Thoracic aorta (tissue), 2 donors: ENCODE results near the gene GAA. TPM values are rescaled to one million over a fixed set of nuclear protein-coding genes. Genes with fewer than 3 reads are reported as not detected.
A peak's percentile ranks its signal among the peaks of the same experiment; 100 is the strongest.

Experiments used
- ATAC-seq: fragments of 150-250 bp; one replicate; pipeline ENCODE4 v1.8.0; 2017; ENCODE audit warnings: low read depth; ENCODE audit not compliant: insufficient number of reproducible peaks, low FRiP score
- DNase-seq: peaks from one replicate; pipeline ENCODE4 v3.0.0-alpha.2; 2020; ENCODE audit warnings: low spot score
- H3K27ac ChIP-seq, 2 donors: fragments of 200-600 bp; sonication (generic); 1 replicate in 1 of 2; 2 replicates in 1 of 2; pipeline ENCODE4 v1.5.1; 2016; ENCODE audit warnings: mild to moderate bottlenecking in 2 of 2, moderate library complexity in 2 of 2
- H3K27me3 ChIP-seq: fragments of 200-600 bp; sonication (generic); replicated peaks from 2 replicates; pipeline ENCODE4 v1.6.0; 2016; ENCODE audit warnings: mild to moderate bottlenecking; ENCODE audit not compliant: insufficient read depth
- H3K36me3 ChIP-seq: fragments of 200-600 bp; sonication (generic); one replicate; pipeline ENCODE4 v1.5.1; 2016
- H3K4me1 ChIP-seq, 2 donors: fragments of 200-600 bp; sonication (generic); 1 replicate in 1 of 2; 2 replicates in 1 of 2; pipeline versions ENCODE4 v1.5.1 to v1.6.0; 2016; ENCODE audit warnings: low read depth in 2 of 2, mild to moderate bottlenecking in 1 of 2; ENCODE audit not compliant: control insufficient read depth in 1 of 2
- H3K4me3 ChIP-seq: fragments of 200-600 bp; sonication (generic); 2 replicates; pipeline ENCODE4 v1.5.1; 2016; ENCODE audit warnings: mild to moderate bottlenecking
- H3K9me3 ChIP-seq: fragments of 200-600 bp; sonication (generic); 2 replicates; pipeline ENCODE4 v1.5.1; 2016
- CTCF ChIP-seq: fragments of 200-600 bp; sonication (generic); IDR thresholded peaks from one replicate; pipeline ENCODE4 v1.5.1; 2019; ENCODE audit warnings: antibody characterized with exemption
- total RNA-seq, 2 donors: library from RNA; depleted of rRNA; stranded (reverse); fragments of >200 nt; gene quantifications; one replicate each; pipeline versions ENCODE4 v1.1.0 to v1.2.3, GENCODE V29; 2016

The GAA gene
- total RNA-seq, 2 donors from 2014 or later = 101 to 126 TPM

DNA sequence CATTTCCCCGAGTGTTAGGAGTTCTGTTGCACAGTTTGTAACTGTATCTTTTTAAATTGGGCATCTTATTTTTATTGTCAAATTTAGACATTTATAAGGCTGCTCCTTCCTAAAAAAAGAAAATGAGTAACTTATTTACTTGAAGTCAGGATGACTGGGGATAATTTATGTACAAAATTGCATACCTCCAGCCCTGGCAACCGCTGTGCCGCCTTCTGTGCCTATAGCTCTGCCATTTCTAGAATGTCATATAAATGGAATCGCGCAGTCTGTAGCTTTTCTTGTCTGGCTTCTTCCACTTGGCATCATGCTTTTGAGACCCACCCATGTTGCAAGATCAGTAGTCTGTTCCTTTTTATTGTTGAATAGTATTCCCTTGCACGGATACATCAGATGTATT, 29.0 kb upstream of the GAA start:
- ATAC-seq = no peak
- Histone ChIP-seq H3K36me3 (no peaks in the 10 kb centered on the region), H3K27me3 (no peaks in the 10 kb centered on the region), H3K4me1 (peaks cover 3 to 30% of the 10 kb centered on the region in 2 donors), H3K4me3 (no peak overlapping the region), H3K27ac (no peak overlapping the region), H3K9me3 (no peaks in the 10 kb centered on the region)
- DNase-seq = no peak
- no peak for TF ChIP-seq CTCF

DNA sequence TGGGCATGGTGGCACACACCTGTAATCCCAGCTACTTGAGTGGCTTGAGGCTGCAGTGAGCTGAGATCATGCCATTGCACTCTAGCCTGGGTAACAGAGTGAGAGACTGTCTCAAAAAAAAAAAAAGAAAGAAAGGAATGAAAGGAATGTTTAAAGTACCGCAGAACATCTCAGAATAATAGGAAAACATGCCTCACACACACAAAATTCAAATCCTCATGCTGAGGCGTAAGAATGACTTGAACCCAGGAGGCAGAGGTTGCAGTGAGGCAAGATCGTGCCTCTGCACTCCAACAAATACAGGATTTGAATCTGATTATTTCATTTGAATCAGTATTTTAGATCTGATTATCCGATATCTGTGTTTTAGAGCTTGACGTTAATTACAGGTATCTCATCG, 21.3 kb upstream of the GAA start:
- Histone ChIP-seq H3K27me3 (no peaks in the 10 kb centered on the region), H3K9me3 (no peaks in the 10 kb centered on the region), H3K4me1 (peaks cover 3 to 7% of the 10 kb centered on the region in 2 donors), H3K36me3 (no peaks in the 10 kb centered on the region), H3K27ac (no peak overlapping the region), H3K4me3 (no peak overlapping the region)
- ATAC-seq (no peak), DNase-seq (no peak)
- no peak for TF ChIP-seq CTCF

DNA sequence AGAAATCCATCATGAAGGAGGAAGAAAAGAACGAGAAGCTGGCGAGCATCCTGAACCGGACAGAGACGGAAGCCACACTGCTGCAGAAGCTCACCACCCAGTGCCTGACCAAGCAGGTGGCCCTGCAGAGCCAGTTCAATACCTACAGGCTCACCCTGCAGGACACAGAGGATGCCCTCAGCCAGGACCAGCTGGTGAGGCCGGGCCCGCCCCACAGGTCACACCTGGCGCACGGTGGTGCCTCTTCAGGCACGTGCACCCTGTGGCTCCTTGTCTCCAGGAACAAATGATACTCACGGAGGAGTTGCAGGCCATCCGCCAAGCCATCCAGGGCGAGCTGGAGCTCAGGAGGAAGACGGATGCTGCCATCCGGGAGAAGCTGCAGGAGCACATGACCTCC, 19.8 kb upstream of the GAA start:
- no peak overlapping the region for H3K27ac ChIP-seq
- DNase-seq (no peak), ATAC-seq (no peak)
- H3K27me3 ChIP-seq = no peaks in the 10 kb centered on the region
- no peaks in the 10 kb centered on the region for H3K9me3 ChIP-seq
- H3K36me3 ChIP-seq = no peaks in the 10 kb centered on the region
- H3K4me3 ChIP-seq = no peak overlapping the region
- no peak for TF ChIP-seq CTCF
- peaks cover 3 to 7% of the 10 kb centered on the region in 2 donors for H3K4me1 ChIP-seq

DNA sequence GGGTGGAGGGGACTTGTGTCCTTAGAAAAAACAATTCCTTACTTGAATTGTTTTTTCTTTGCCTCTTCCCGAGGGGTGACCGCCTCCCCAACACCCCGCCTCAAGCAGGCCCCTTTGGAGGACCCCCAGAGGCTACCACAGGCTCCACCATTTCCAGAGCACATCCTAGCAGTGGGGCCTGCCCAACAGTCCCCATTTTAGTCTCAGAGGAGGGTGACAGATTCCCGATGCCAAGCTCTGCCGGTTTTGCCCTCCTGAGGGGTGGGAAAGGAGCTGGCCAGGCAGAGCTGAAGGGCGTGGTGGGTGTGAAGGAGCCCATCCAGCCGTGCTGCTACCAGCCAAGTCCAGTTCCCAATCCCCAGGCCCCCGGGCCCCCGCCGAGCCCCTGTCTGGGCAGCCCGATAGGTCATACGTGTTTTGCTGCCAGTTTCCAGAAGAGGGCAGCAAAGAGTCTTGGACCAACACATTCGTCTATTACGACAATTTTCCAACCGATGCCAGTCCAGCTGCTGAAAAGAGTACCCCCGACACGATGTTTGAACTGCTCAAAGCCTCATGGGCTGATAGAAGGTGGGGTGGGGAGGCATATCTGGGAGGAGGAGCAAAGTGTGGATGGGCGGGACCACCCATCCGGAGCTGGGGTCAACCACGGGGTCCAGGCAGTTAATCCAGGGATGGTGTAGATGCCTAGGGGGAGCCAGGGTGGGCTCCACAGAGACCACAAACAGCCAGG, 18.8 kb upstream of the GAA start:
- DNase-seq (no peak), ATAC-seq (no peak)
- Histone ChIP-seq H3K9me3 (no peaks in the 10 kb centered on the region), H3K27me3 (no peaks in the 10 kb centered on the region), H3K27ac (no peak overlapping the region), H3K4me1 (peaks cover 3 to 7% of the 10 kb centered on the region in 2 donors), H3K4me3 (peak overlapping the region; percentile 31), H3K36me3 (no peaks in the 10 kb centered on the region)
- TF ChIP-seq CTCF = peak; percentile 79

DNA sequence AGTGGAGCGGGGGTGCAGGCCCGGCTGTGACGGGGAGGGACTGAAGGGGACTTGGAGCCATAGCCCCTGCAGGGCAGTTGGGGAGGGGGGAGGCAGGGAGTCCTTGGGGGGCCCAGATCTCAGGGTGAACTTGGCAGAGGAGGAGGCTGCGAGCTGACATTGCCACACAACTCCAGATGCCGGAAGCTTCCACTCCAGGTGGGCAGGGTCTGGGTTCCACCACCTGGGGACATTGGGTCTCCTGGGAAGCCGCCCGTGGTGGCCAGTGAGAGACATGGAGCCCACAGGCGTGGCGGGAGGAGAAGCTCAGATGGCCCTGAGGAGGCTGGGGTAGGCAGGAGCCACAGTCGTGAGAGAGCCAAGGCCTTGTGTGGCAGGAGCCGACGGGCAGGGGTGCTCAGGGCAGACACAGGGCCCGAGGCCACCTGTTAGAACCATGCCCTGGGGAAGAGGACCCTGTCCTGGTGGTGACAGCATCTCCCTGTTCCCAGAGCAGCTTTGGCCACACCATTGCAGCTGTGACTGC, 18.2 kb upstream of the GAA start:
- H3K4me1 ChIP-seq = peaks cover 3 to 7% of the 10 kb centered on the region in 2 donors
- H3K27ac ChIP-seq = no peak overlapping the region
- TF ChIP-seq CTCF = no peak
- no peak overlapping the region for H3K4me3 ChIP-seq
- no peak for DNase-seq
- no peaks in the 10 kb centered on the region for H3K27me3 ChIP-seq
- H3K9me3 ChIP-seq = no peaks in the 10 kb centered on the region
- ATAC-seq = no peak
- H3K36me3 ChIP-seq = no peaks in the 10 kb centered on the region
